ENCODE data around the gene KPNA4.

DNA sequence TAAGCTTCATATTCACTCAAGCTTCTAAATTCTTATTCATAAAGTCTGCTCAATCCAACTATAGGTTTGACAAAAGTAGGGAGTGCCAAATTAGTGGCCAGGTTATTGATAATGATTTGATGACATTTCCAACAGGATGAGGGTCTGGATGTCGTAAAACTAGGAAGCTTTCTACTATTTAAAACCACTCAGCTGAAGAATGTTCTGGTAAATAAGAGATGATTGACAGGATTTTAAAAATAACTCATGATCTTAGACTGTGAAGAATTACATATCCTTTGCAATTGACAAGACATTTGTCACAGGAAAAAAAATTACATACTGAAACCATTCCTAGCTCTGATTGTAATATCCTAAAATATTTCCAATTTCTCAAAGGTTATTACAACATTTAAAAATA is 100.4 kb downstream of the KPNA4 start:
- no peak for TF ChIP-seq EZH2 (IDR thresholded peaks at IDR 0.05; ENCODE audit: borderline replicate concordance, low read length)
- TF ChIP-seq, protein P1, sequence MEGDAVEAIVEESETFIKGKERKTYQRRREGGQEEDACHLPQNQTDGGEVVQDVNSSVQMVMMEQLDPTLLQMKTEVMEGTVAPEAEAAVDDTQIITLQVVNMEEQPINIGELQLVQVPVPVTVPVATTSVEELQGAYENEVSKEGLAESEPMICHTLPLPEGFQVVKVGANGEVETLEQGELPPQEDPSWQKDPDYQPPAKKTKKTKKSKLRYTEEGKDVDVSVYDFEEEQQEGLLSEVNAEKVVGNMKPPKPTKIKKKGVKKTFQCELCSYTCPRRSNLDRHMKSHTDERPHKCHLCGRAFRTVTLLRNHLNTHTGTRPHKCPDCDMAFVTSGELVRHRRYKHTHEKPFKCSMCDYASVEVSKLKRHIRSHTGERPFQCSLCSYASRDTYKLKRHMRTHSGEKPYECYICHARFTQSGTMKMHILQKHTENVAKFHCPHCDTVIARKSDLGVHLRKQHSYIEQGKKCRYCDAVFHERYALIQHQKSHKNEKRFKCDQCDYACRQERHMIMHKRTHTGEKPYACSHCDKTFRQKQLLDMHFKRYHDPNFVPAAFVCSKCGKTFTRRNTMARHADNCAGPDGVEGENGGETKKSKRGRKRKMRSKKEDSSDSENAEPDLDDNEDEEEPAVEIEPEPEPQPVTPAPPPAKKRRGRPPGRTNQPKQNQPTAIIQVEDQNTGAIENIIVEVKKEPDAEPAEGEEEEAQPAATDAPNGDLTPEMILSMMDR (IDR thresholded peaks at IDR 0.05; ENCODE audit: low read length), result no peak

All from OCI-LY1 (cell line).